Ishikawa (cell line): ENCODE measurements around the gene ZHX3.

Source experiments
- CEBPB ChIP-seq: IDR thresholded peaks from 2 replicates; pipeline ENCODE4 v1.6.1; 2012
- CREB1 ChIP-seq: IDR thresholded peaks from 2 replicates; pipeline ENCODE4 v1.6.1; 2012; ENCODE audit warnings: low read depth
- EGR1 ChIP-seq: IDR thresholded peaks from 2 replicates; pipeline ENCODE4 v1.6.1; 2012
- EP300 ChIP-seq: IDR thresholded peaks from 2 replicates; pipeline ENCODE4 v1.6.1; 2012; ENCODE audit warnings: borderline replicate concordance
- FOXM1 ChIP-seq: IDR thresholded peaks from 2 replicates; pipeline ENCODE4 v1.6.1; 2012; ENCODE audit warnings: low read depth, borderline replicate concordance
- NFIC ChIP-seq: IDR thresholded peaks from 2 replicates; pipeline ENCODE4 v1.6.1; 2012
- RAD21 ChIP-seq: IDR thresholded peaks from 2 replicates; pipeline ENCODE4 v1.6.1; 2012; ENCODE audit warnings: low read depth
- TAF1 ChIP-seq: IDR thresholded peaks from 2 replicates; pipeline ENCODE4 v1.6.1; 2012; ENCODE audit warnings: low read depth, mild to moderate bottlenecking
- TCF12 ChIP-seq: IDR thresholded peaks from 2 replicates; pipeline ENCODE4 v1.6.1; 2012; ENCODE audit warnings: low read depth
- TEAD4 ChIP-seq: IDR thresholded peaks from 2 replicates; pipeline ENCODE4 v1.6.1; 2012
- YY1 ChIP-seq: IDR thresholded peaks from 2 replicates; pipeline ENCODE4 v1.6.1; 2012; ENCODE audit warnings: low read depth
- ZBTB7A ChIP-seq: IDR thresholded peaks from 2 replicates; pipeline ENCODE4 v1.6.1; 2012; ENCODE audit warnings: low read depth
- TF ChIP-seq, protein P1 (sequence below): IDR thresholded peaks from 2 replicates; pipeline ENCODE4 v1.6.1; 2012; ENCODE audit warnings: low read depth, mild to moderate bottlenecking
- TF ChIP-seq, protein P2 (sequence below): IDR thresholded peaks from 2 replicates; pipeline ENCODE4 v1.6.1; 2012
- TF ChIP-seq, protein P3 (sequence below): IDR thresholded peaks from 2 replicates; pipeline ENCODE4 v1.6.1; 2012

Gene ZHX3

DNA sequence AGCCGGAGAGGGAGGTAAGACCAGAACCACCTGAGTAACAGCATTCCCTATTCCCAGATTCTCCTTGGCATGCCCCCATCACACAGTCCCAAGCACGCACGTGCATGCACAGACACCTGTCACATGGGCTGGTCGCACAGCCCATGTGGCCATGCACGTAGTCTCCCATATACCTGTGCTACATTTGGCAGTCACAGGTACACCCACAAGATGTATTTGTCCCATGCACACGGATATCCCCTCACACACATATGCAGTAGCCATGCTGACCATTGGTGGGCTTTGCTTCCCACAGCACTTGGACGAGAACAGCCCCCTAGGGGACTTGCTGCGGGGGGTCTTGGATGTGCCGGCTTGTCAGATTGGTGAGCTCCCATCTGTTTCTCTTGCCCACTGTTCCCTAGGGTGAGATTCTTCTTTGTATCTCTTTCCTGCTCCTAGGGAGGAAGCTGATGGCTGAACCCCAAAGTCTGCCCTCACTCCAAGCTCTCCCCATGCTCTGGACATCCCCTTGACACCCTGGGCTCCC is 148.3 kb downstream of the ZHX3 start:
- no peak for TF ChIP-seq EGR1
- TF ChIP-seq, protein P1, sequence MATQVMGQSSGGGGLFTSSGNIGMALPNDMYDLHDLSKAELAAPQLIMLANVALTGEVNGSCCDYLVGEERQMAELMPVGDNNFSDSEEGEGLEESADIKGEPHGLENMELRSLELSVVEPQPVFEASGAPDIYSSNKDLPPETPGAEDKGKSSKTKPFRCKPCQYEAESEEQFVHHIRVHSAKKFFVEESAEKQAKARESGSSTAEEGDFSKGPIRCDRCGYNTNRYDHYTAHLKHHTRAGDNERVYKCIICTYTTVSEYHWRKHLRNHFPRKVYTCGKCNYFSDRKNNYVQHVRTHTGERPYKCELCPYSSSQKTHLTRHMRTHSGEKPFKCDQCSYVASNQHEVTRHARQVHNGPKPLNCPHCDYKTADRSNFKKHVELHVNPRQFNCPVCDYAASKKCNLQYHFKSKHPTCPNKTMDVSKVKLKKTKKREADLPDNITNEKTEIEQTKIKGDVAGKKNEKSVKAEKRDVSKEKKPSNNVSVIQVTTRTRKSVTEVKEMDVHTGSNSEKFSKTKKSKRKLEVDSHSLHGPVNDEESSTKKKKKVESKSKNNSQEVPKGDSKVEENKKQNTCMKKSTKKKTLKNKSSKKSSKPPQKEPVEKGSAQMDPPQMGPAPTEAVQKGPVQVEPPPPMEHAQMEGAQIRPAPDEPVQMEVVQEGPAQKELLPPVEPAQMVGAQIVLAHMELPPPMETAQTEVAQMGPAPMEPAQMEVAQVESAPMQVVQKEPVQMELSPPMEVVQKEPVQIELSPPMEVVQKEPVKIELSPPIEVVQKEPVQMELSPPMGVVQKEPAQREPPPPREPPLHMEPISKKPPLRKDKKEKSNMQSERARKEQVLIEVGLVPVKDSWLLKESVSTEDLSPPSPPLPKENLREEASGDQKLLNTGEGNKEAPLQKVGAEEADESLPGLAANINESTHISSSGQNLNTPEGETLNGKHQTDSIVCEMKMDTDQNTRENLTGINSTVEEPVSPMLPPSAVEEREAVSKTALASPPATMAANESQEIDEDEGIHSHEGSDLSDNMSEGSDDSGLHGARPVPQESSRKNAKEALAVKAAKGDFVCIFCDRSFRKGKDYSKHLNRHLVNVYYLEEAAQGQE = no peak
- no peak for TF ChIP-seq CEBPB
- no peak for TF ChIP-seq NFIC
- TF ChIP-seq EP300 = no peak
- TF ChIP-seq ZBTB7A = no peak
- TF ChIP-seq FOXM1 = no peak
- TF ChIP-seq TCF12 = no peak
- TF ChIP-seq, protein P2, sequence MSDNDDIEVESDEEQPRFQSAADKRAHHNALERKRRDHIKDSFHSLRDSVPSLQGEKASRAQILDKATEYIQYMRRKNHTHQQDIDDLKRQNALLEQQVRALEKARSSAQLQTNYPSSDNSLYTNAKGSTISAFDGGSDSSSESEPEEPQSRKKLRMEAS = no peak
- TF ChIP-seq CREB1 = no peak
- no peak for TF ChIP-seq RAD21
- TF ChIP-seq TAF1 = no peak
- TF ChIP-seq TEAD4 = no peak
- no peak for TF ChIP-seq YY1
- TF ChIP-seq, protein P3, sequence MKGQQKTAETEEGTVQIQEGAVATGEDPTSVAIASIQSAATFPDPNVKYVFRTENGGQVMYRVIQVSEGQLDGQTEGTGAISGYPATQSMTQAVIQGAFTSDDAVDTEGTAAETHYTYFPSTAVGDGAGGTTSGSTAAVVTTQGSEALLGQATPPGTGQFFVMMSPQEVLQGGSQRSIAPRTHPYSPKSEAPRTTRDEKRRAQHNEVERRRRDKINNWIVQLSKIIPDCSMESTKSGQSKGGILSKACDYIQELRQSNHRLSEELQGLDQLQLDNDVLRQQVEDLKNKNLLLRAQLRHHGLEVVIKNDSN = no peak

DNA sequence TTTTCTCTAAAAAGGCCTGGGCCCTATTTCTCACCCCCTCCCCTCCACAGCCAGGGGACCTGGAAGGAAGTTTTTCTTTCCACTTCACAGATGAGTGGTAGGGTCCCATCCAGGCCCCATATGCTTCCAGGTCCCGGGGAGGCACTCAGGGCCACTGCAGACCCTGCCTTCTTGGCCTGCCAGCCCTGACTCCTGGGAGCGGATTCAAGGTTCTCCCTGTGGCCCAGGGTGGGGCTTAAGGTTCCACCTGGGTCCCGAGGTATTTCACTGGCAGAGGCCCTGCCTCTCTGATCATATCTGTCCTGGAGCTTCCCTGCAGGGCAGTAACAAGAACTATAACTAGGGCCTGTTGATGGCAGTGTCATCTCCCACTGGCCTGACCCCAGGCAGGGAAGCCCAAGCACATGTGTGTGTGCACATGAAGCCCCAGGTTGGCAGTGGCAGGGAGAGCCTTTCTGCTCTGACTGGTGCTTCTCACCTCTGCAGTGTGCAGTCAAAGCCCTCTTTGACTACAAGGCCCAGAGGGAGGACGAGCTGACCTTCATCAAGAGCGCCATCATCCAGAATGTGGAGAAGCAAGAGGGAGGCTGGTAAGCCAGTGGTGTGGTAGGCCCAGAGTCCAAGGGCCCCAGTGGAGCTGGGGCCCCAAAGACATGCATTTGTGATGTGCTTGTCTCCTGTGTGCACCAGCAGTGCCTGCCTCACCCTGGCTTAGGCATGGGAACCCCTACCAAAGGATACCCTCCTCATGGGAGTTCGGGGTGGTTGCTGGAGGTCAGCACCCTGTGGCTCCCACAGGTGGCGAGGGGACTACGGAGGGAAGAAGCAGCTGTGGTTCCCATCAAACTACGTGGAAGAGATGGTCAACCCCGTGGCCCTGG is 149.0 kb downstream of the ZHX3 start:
- TF ChIP-seq, protein P2 = no peak
- TF ChIP-seq ZBTB7A = no peak
- no peak for TF ChIP-seq TAF1
- no peak for TF ChIP-seq EGR1
- no peak for TF ChIP-seq TCF12
- TF ChIP-seq NFIC = no peak
- no peak for TF ChIP-seq FOXM1
- TF ChIP-seq CEBPB = no peak

DNA sequence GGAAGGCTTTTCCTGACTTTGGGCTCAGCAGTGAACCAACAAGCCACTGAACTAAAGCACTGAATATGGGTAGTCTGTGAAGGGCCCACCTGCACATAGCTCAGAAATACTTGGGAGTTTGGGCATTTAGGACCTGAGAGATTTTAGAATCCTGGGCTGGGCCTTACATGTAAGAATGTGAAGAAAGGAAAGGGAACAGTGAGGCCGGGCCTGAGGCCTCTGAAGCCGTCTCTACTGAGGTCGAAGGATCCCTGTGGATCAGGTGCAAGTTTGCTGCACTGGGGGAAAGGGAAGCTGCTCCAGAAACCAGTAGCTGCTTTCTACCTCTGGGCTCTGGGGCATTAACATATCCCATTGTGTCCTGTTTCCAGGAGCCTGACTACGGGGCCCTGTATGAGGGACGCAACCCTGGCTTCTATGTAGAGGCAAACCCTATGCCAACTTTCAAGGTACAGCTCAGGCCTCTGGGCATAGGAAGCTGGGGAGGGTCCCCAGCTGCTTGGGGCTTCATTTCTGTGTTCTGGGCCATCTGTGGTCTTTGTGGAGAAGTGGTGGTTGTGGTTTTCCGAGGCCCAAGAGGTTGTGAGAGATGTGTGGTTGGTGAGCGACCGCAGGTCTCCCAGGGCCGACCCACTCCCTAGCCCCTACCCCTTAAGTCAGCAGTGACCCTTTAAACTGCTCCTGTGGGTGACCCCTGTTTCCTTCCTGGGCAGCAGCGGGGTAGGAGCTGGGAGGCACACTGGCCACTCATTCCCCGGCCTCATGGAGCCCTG is 149.9 kb downstream of the ZHX3 start:
- TF ChIP-seq TEAD4 (no peak), CREB1 (no peak), TCF12 (no peak)
- TF ChIP-seq, protein P2 = no peak

DNA sequence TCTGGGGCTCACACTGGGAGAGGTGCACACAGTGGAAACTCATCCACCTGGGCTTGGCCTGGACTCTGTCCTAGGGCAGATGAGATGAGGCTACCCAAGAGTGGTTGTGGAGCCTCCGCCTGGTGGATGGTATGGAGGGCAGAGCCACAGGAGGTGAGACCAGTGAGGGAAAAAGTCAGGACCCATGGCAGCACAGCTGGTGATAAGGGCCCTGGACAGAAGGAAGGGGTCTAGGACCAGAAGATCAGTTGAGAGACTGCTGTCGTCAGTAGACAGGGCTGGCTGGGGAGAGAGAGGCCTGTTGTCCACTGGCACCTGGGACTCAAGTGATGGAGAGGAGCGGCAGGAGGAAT is 150.4 kb downstream of the ZHX3 start:
- TF ChIP-seq RAD21 (no peak), ZBTB7A (no peak), TCF12 (no peak), TEAD4 (no peak), EP300 (no peak)
- TF ChIP-seq, protein P2 = no peak

DNA sequence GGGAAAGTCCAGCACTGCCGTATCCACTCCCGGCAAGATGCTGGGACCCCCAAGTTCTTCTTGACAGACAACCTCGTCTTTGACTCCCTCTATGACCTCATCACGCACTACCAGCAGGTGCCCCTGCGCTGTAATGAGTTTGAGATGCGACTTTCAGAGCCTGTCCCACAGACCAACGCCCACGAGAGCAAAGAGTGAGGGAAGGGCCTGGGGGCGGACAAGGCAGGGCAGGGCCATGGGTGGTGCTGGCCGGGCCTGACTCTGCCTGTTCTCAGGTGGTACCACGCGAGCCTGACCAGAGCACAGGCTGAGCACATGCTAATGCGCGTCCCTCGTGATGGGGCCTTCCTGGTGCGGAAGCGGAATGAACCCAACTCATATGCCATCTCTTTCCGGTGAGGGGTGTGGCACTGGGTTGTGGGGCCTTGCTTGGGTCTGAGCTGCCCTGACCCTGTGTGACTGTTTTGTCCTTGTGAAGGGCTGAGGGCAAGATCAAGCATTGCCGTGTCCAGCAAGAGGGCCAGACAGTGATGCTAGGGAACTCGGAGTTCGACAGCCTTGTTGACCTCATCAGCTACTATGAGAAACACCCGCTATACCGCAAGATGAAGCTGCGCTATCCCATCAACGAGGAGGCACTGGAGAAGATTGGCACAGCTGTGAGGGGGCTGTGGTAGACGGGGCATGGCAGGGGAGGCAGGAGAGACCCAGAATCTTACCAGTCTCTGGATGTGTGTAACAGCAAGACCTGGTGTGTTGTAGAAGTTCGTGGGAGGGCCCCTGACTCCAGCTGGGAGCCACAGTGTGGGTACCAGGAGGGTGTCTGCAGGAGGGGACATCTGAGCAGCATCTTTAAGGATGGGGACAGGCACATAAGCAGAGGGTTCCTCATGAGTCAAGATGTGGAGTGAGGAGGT is 151.1 kb downstream of the ZHX3 start:
- TF ChIP-seq YY1 (no peak), EGR1 (no peak), TCF12 (no peak), ZBTB7A (no peak), FOXM1 (no peak), TAF1 (no peak)
- TF ChIP-seq, protein P2 = no peak

DNA sequence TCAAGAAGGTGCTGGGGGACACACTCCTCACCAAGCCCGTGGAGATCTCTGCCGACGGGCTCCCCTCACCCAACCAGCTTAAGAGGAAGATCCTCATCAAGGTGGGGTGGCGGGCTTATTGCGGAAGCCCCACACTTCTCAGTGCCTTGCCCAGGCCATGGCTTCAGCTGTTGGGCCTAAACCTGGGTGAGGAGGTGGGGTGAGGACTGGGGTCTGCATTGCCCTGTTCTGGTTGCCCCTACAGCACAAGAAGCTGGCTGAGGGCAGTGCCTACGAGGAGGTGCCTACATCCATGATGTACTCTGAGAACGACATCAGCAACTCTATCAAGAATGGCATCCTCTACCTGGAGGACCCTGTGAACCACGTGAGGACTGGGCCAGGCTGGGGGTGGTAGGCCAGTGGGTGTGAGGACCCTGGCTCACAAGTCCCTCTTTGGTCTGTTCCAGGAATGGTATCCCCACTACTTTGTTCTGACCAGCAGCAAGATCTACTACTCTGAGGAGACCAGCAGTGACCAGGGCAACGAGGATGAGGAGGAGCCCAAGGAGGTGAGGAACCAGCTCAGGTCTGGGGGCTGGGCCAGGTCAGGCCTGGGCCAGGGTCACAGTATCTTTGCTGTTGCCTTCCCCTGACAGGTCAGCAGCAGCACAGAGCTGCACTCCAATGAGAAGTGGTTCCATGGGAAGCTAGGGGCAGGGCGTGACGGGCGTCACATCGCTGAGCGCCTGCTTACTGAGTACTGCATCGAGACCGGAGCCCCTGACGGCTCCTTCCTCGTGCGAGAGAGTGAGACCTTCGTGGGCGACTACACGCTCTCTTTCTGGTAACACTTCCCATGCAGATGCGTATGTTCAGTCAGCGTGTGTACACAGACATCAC is 152.3 kb downstream of the ZHX3 start:
- TF ChIP-seq YY1 (no peak), NFIC (no peak), RAD21 (no peak), TEAD4 (no peak), ZBTB7A (no peak), FOXM1 (no peak), TAF1 (no peak), TCF12 (no peak), EGR1 (no peak), EP300 (no peak), CREB1 (no peak), CEBPB (no peak)
- TF ChIP-seq, protein P3 = no peak
- TF ChIP-seq, protein P1 = no peak
- TF ChIP-seq, protein P2 = no peak
